Measurements from ENCODE around the gene TOP2B.

The TOP2B gene

GRCh38 chr3:25611193-25611592, 53.5 kb downstream of the TOP2B start:
- Histone ChIP-seq H3K27me3 (ENCODE audit: control insufficient read depth in 3 of 3, insufficient read depth in 3 of 3, low read depth in 1 of 3, low read length in 3 of 3) (no peaks in the 10 kb centered on the region), H2AFZ (ENCODE audit: low read length) (no peak overlapping the region), H3K14ac (ENCODE audit: low read length) (no peak overlapping the region), H2AK5ac (ENCODE audit: low read depth, low read length) (no peak overlapping the region), H3K18ac (ENCODE audit: low read length) (no peak overlapping the region), H3K79me1 (ENCODE audit: low read depth, low read length) (no peaks in the 10 kb centered on the region), H2BK120ac (ENCODE audit: low read depth, low read length) (no peak overlapping the region), H4K91ac (ENCODE audit: low read depth, low read length, poor library complexity) (no peak overlapping the region), H3K9me3 (replicated peaks in 1 of 2; ENCODE audit: control insufficient read depth in 2 of 2, insufficient read depth in 1 of 2, low read depth in 1 of 2, low read length in 2 of 2) (no peaks in the 10 kb centered on the region), H3K27ac (replicated peaks; ENCODE audit: low read length) (no peak overlapping the region), H3K4ac (ENCODE audit: low read length) (no peak overlapping the region), H2BK5ac (ENCODE audit: low read length) (no peak overlapping the region), H3K4me3 (ENCODE audit: low read length in 2 of 2) (no peak overlapping the region), H3K4me2 (ENCODE audit: insufficient read depth, low read length, poor library complexity, severe bottlenecking) (no peak overlapping the region), H2BK12ac (ENCODE audit: low read length) (no peak overlapping the region), H2BK15ac (ENCODE audit: low read length) (no peak overlapping the region), H4K8ac (ENCODE audit: low read depth, low read length) (no peak overlapping the region), H3K4me1 (ENCODE audit: control insufficient read depth in 2 of 2, insufficient read depth in 1 of 2, low read depth in 1 of 2, low read length in 2 of 2) (no peaks in the 10 kb centered on the region), H3K36me3 (replicated peaks in 1 of 2; ENCODE audit: control insufficient read depth in 2 of 2, insufficient read depth in 2 of 2, low read length in 2 of 2) (peaks cover 7 to 100% of the 10 kb centered on the region in 2 donors), H3K23ac (ENCODE audit: low read depth, low read length, poor library complexity) (no peak overlapping the region), H3K9ac (ENCODE audit: low read depth, low read length, poor library complexity) (no peak overlapping the region)
- no CpG with 5 or more reads among the region's 5 CpGs for WGBS, 2 donors (ENCODE audit: extremely low coverage in 2 of 2, insufficient read length in 2 of 2, insufficient replicate concordance in 1 of 2)
- DNase-seq (ENCODE audit: low spot score), result no peak

GRCh38 chr3:25610779-25611178, 53.9 kb downstream of the TOP2B start:
- Histone ChIP-seq H3K36me3 (replicated peaks in 1 of 2; ENCODE audit: control insufficient read depth in 2 of 2, insufficient read depth in 2 of 2, low read length in 2 of 2) (peaks cover 7 to 100% of the 10 kb centered on the region in 2 donors), H4K8ac (ENCODE audit: low read depth, low read length) (no peak overlapping the region), H2BK12ac (ENCODE audit: low read length) (no peak overlapping the region), H2AFZ (ENCODE audit: low read length) (no peak overlapping the region), H2BK15ac (ENCODE audit: low read length) (no peak overlapping the region), H3K27ac (replicated peaks; ENCODE audit: low read length) (no peak overlapping the region), H2BK120ac (ENCODE audit: low read depth, low read length) (no peak overlapping the region), H3K4ac (ENCODE audit: low read length) (no peak overlapping the region), H2AK5ac (ENCODE audit: low read depth, low read length) (no peak overlapping the region), H3K18ac (ENCODE audit: low read length) (no peak overlapping the region), H3K9me3 (replicated peaks in 1 of 2; ENCODE audit: control insufficient read depth in 2 of 2, insufficient read depth in 1 of 2, low read depth in 1 of 2, low read length in 2 of 2) (no peaks in the 10 kb centered on the region), H2BK5ac (ENCODE audit: low read length) (no peak overlapping the region), H3K14ac (ENCODE audit: low read length) (no peak overlapping the region), H3K9ac (ENCODE audit: low read depth, low read length, poor library complexity) (no peak overlapping the region), H3K23ac (ENCODE audit: low read depth, low read length, poor library complexity) (no peak overlapping the region), H4K91ac (ENCODE audit: low read depth, low read length, poor library complexity) (no peak overlapping the region), H3K4me3 (ENCODE audit: low read length in 2 of 2) (no peak overlapping the region), H3K27me3 (ENCODE audit: control insufficient read depth in 3 of 3, insufficient read depth in 3 of 3, low read depth in 1 of 3, low read length in 3 of 3) (no peaks in the 10 kb centered on the region), H3K4me1 (ENCODE audit: control insufficient read depth in 2 of 2, insufficient read depth in 1 of 2, low read depth in 1 of 2, low read length in 2 of 2) (no peaks in the 10 kb centered on the region), H3K79me1 (ENCODE audit: low read depth, low read length) (no peaks in the 10 kb centered on the region), H3K4me2 (ENCODE audit: insufficient read depth, low read length, poor library complexity, severe bottlenecking) (no peak overlapping the region)
- no peak for DNase-seq (ENCODE audit: low spot score)

DNA sequence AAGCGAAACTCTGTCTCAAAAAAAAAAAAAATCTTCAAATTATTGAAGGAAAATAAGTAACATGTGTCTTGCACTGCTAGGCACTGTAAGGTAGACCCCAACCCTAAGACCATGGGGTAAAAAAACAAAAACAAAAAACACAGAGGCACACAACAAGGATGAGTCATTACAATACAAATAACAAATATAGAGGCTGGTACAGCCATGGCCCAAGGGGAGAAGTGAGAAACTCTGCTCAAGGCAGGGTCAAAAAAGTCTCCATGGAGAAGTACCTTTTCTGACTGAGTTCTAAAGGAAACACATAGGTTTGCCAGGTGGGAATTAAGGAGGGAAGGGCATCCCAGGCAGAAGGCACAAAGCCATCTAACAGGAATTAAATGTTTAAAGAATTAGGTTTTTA, 54.5 kb downstream of the TOP2B start:
- Histone ChIP-seq H3K36me3 (replicated peaks in 1 of 2; ENCODE audit: control insufficient read depth in 2 of 2, insufficient read depth in 2 of 2, low read length in 2 of 2) (peaks cover 7 to 100% of the 10 kb centered on the region in 2 donors), H3K27me3 (ENCODE audit: control insufficient read depth in 3 of 3, insufficient read depth in 3 of 3, low read depth in 1 of 3, low read length in 3 of 3) (no peaks in the 10 kb centered on the region), H3K27ac (replicated peaks; ENCODE audit: low read length) (no peak overlapping the region), H2AFZ (ENCODE audit: low read length) (no peak overlapping the region), H3K14ac (ENCODE audit: low read length) (no peak overlapping the region), H4K8ac (ENCODE audit: low read depth, low read length) (no peak overlapping the region), H3K9ac (ENCODE audit: low read depth, low read length, poor library complexity) (no peak overlapping the region), H3K23ac (ENCODE audit: low read depth, low read length, poor library complexity) (no peak overlapping the region), H3K18ac (ENCODE audit: low read length) (no peak overlapping the region), H3K9me3 (replicated peaks in 1 of 2; ENCODE audit: control insufficient read depth in 2 of 2, insufficient read depth in 1 of 2, low read depth in 1 of 2, low read length in 2 of 2) (no peaks in the 10 kb centered on the region), H3K4me1 (ENCODE audit: control insufficient read depth in 2 of 2, insufficient read depth in 1 of 2, low read depth in 1 of 2, low read length in 2 of 2) (no peaks in the 10 kb centered on the region), H2BK120ac (ENCODE audit: low read depth, low read length) (no peak overlapping the region), H4K91ac (ENCODE audit: low read depth, low read length, poor library complexity) (no peak overlapping the region), H3K4ac (ENCODE audit: low read length) (no peak overlapping the region), H2BK12ac (ENCODE audit: low read length) (no peak overlapping the region), H2AK5ac (ENCODE audit: low read depth, low read length) (no peak overlapping the region), H3K79me1 (ENCODE audit: low read depth, low read length) (no peaks in the 10 kb centered on the region), H3K4me2 (ENCODE audit: insufficient read depth, low read length, poor library complexity, severe bottlenecking) (no peak overlapping the region), H2BK5ac (ENCODE audit: low read length) (no peak overlapping the region), H2BK15ac (ENCODE audit: low read length) (no peak overlapping the region), H3K4me3 (ENCODE audit: low read length in 2 of 2) (no peak overlapping the region)
- DNase-seq (ENCODE audit: low spot score), result no peak
- no CpG with 5 or more reads among the region's 1 CpG for WGBS, 2 donors (ENCODE audit: extremely low coverage in 2 of 2, insufficient read length in 2 of 2, insufficient replicate concordance in 1 of 2)

DNA sequence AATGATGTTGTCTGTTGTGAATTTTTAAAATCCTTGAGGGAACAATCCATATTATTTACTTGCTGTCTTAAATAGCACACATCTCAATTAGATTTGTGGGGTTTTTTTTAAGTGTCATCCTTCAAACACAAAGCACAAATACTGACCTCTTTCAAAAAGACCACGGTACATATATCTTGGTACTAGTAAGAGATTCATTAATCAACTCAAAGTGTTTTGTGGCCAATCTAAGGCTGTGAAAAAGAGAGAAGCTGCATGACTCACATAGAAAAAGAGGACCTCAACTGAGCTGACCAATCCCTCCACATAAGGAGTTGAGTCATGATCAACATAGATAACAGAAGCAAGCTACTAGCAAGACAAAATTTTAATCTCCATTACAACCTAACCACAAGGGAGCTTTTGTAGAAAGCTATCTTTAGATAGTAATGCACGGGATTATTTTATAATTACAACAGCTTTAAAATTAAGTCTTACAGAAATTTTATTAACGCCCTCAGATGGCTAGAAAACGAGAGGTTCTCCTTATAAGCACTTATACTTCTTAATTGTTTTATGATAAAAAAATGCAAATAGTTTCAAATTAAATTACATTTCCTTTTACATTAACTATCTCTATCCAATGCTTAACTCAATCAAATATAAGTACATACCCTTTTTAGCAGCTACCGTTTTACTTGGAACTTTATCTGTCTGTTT, 60.5 kb downstream of the TOP2B start:
- Histone ChIP-seq H3K14ac (ENCODE audit: low read length) (no peak overlapping the region), H2AK5ac (ENCODE audit: low read depth, low read length) (no peak overlapping the region), H3K4me2 (ENCODE audit: insufficient read depth, low read length, poor library complexity, severe bottlenecking) (no peak overlapping the region), H3K23ac (ENCODE audit: low read depth, low read length, poor library complexity) (no peak overlapping the region), H3K27ac (replicated peaks; ENCODE audit: low read length) (no peak overlapping the region), H3K18ac (ENCODE audit: low read length) (no peak overlapping the region), H3K4me3 (ENCODE audit: low read length in 2 of 2) (no peak overlapping the region), H3K9me3 (replicated peaks in 1 of 2; ENCODE audit: control insufficient read depth in 2 of 2, insufficient read depth in 1 of 2, low read depth in 1 of 2, low read length in 2 of 2) (no peaks in the 10 kb centered on the region), H3K4me1 (ENCODE audit: control insufficient read depth in 2 of 2, insufficient read depth in 1 of 2, low read depth in 1 of 2, low read length in 2 of 2) (no peaks in the 10 kb centered on the region), H2BK15ac (ENCODE audit: low read length) (no peak overlapping the region), H4K91ac (ENCODE audit: low read depth, low read length, poor library complexity) (no peak overlapping the region), H3K4ac (ENCODE audit: low read length) (no peak overlapping the region), H2BK5ac (ENCODE audit: low read length) (no peak overlapping the region), H3K79me1 (ENCODE audit: low read depth, low read length) (no peaks in the 10 kb centered on the region), H2BK120ac (ENCODE audit: low read depth, low read length) (no peak overlapping the region), H2AFZ (ENCODE audit: low read length) (no peak overlapping the region), H3K27me3 (ENCODE audit: control insufficient read depth in 3 of 3, insufficient read depth in 3 of 3, low read depth in 1 of 3, low read length in 3 of 3) (no peaks in the 10 kb centered on the region), H3K36me3 (replicated peaks in 1 of 2; ENCODE audit: control insufficient read depth in 2 of 2, insufficient read depth in 2 of 2, low read length in 2 of 2) (peaks cover 0 to 100% of the 10 kb centered on the region in 2 donors), H2BK12ac (ENCODE audit: low read length) (no peak overlapping the region), H4K8ac (ENCODE audit: low read depth, low read length) (no peak overlapping the region), H3K9ac (ENCODE audit: low read depth, low read length, poor library complexity) (no peak overlapping the region)
- DNase-seq (ENCODE audit: low spot score), result no peak
- no CpG with 5 or more reads among the region's 5 CpGs for WGBS, 2 donors (ENCODE audit: extremely low coverage in 2 of 2, insufficient read length in 2 of 2, insufficient replicate concordance in 1 of 2)
